HG02763 (cell line): ENCODE data around the gene NVL.
A peak's percentile ranks its signal among the peaks of the same experiment; 100 is the strongest.
"Not testable (repeated sequence)": the region's sequence is repeated elsewhere in the genome, so short reads cannot be mapped to it uniquely, and the experiment has no call there.

Experiments used
- ATAC-seq: cut with Tn5 transposase; IDR thresholded peaks from one replicate; pipeline ENCODE4 v1.9.1; 2021; ENCODE audit warnings: mild to moderate bottlenecking, moderate library complexity; ENCODE audit not compliant: unreplicated experiment

Gene NVL

DNA sequence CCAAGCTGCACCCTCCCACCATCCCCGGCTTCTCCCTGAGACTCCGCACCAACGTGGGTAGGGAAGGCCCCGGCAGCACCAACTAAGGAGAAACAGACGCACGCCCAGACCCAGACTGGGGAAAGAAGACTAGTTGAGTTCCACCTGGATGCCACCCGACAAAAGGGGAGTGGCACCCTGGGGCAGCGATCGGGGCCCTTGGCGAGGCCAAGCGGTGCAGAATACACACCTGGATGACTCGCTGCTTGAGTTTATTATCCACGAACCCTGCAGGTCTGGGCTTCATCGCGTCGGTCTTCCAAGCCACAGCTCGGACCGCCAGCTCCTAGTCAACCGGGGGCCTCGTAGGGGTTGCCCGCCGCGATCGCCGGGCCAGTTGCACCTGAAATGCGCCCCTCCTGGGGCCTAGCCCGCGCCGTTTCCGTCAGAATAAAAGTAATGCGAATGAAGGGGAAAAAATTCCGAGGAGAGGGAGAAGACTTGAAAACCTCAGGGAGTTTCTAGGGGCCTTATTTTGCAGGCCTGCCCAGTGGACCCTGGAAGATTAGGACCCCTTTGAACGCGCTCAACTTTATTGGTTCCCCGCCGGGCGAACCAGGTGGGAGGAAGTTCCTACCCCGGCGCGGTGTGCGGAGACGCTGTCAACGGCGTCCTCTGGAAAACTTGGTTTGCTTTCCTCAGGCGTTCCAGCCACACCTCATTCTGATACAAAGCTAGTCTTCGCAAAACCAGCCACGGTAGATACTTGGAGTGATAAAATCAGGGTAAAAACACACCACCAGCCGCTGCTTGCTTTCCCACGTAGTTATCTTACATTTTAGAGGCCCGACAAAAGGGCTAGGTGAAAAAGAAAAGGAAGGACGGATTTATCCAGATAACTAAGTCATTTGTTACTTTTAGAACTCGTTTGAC, at the start of gene NVL:
TSS of gene NVL (minus strand) at position 331 of the 912 bp plus-strand sequence. CDS start at position 286, 45 bp downstream.
- peak; percentile 79 for ATAC-seq

DNA sequence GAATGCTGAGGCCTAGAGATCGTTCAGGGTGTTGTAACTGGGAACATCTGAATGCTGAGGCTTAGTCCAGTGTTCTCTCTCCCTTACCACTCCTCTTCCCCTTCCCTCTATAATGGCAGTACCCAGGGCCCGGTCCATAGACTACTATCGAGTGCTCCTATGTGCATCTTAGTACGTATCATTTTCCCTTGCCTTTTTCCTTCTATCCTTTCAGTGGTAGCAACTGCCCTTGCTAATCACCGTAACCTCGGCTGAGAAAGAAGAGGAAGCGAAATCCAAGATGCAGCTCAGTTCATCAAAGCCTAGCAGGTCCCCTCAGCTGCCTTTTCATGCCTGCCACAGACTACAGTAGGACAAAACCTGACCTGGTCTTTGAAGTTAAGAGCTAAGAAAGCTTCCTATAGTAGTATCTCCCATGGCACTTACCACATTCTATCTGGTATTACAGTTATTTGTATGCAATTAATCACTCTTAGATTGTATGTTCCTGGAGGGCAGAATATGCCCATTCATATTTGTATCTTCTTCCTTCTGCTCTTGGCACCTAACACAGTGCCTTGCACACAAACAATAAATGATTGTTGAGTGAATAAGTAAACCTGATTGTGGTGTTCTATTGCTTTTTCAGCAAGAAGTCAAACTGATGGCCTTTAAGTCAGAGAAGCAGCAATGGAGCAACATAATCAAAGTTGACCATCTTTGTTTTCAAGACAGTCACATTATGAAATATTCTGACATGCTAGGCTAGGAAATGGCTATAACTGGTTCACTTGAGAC, 49.1 kb upstream of the NVL start:
- no peak for ATAC-seq

DNA sequence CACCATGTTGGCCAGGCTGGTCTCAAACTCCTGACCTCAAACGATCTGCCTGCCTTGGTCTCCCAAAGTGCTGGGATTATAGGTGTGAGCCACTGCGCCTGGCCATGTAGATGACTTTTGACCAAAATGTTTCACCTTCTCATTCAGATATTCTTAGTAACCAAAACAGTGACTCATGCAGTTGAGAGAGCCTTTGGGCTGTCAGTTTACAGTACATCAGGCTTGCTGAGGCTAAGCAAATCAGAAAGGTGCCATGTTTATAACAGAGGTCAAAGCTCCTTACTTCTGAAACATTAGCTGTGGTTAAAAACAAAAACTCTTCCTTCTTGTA, 47.7 kb upstream of the NVL start:
- ATAC-seq, result peak; percentile 73

- ATAC-seq, result no peak
Measured at GRCh38 chr1:224375059-224375458, 45.1 kb upstream of the NVL start.

GRCh38 chr1:224373008-224373590, 43.1 kb upstream of the NVL start:
- ATAC-seq, result no peak

DNA sequence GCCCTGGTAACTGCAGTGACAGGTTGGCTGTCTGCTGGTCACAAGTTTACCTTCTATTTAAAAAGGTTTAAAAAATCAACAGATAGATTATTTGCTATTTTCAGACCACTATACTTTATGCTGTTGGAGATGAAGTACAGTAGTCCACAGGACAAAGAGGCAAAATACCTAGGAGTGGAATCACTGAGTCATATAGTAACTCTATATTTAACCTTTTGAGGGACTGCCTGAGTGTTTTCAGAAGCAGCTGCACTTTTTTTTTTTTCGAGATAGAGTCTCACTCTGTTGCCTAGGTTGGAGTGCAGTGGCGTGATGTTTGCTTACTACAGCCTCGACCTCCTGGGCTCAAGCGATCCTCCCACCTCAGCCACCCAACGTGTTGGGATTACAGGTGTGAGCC, 38.4 kb upstream of the NVL start:
- ATAC-seq, result peak; percentile 75

DNA sequence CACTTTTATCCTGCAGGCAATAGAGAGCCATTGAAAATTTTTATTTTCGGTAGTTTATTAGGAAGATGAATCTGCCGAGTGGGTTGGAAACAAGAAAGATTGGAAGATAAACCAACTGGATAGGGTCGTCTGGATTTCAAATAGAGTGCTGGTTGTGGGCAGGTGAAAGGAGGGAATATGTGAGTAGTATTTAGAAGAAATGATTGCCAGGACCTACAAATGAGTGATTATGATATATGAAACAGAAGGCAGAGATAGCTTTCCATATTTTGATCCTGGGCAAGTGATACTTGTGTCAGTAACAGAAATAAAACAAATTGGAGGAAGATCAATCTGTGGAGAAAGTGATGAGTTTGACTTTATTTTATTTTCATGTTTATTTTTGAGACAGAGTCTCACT, 29.2 kb upstream of the NVL start:
- ATAC-seq, result no peak

DNA sequence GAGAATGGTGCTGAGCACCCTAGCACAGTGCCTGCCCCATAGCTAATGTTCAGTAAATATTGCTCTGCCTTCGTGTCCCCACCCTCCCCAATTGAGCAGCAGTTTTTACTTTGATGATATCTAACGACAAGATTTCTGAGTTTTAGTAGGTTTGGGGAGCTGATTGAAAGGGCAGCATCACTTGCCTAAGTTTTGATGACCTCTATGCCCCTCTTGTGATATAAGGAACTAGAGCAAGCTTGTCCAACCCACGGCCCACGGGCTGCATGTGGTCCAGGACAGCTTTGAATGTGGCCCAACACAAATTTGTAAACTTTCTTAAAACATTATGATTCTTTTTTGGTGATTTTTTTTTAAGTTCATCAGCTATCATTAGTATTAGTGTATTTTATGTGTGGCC, 28.3 kb upstream of the NVL start:
- no peak for ATAC-seq

DNA sequence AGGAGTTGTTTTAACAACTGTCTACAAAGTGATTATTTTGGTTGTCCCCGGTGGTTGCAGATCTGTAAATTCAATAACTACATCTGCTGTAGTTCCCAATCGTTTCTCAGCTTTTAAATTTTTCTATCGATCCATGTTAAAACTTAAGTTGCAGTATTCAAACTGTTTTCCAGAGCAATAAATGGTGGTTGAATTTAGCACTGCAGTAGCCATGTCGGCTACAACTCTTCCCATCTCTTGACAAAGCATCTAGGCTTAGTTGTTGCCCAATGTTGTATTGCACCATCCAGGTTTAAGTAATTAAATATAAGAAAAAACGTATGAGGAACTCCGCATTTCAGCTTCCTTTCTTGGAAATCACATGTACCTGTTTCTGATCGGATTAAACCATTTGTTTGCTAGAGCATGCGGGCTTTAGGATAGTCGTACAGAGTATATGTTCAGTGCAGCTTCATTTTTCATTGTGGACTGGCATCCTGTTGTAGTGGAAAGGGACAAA, 27.7 kb upstream of the NVL start:
- no peak for ATAC-seq

DNA sequence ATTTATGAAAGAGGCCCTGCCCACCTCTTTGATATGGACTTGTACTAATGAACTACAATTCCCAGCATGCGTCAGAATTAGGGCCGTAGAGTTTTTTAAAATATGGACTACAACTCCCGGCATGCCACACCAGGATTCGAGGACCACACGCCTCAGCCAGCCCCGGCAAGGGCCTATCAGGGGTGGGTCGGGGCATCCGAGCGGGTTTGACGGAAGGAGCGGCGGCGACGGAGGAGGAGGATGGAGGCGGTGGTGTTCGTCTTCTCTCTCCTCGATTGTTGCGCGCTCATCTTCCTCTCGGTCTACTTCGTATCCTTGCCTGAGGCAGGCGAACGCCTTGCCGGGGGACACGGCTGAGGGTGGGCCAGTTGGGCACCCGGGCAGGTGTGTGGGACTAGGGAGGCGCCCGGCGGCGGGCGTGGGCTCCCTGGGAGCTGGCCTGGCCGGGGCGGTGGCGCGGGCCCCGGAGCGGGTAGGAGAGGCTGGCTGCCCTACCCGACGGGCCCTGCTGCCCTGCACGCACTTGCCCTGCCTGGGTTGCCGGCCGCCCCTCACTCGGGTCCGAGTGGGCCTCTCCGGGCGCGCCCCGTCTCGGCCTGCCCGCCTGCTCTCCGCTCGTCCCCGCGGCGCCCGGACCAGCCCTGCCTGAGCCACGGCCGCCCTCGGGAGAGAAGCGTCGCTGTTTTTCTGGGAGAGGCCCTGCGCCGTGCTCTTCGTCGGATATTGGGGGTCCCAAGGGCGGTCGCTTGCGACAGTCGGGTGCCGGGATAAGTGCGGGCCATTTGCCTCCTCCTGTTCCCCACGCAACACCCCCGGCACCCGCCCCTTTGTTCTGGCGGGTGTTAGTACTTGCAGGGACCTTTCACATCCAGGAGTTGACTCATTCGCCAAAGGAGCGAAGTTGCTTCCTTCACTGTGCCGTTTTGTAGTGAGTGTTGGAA, 27.0 kb upstream of the NVL start, which contains the start of gene CNIH4:
TSS of gene CNIH4 (plus strand) at position 195 of the 941 bp plus-strand sequence. CDS start at position 241, 46 bp downstream.
- peak; percentile 98 for ATAC-seq

- ATAC-seq, result no peak
Measured at GRCh38 chr1:224353975-224354925, 24.3 kb upstream of the NVL start.

DNA sequence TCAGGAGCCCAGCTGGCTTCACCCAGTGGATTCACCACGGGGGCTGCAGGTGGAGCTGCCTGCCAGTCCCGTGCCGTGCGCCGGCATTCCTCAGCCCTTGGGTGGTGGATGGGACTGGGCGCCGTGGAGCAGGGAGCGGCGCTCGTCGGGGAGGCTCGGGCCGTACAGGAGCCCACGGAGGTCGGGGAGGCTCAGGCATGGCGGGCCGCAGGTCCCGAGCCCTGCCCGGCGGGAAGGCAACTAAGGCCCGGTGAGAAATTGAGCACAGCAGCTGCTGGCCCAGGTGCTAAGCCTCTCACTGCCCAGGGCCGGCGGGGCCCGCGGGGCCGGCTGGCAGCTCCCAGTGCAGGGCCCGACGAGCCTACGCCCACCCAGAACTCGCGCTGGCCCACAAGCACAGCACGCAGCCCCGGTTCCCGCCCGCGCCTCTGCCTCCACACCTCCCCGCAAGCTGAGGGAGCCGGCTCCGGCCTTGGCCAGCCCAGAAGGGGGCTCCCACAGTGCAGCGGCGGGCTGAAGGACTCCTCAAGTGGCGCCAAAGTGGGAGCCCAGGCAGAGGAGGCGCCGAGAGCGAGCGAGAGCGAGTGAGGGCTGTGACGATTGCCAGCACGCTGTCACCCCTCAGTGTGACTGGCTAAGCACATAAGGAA, 22.6 kb upstream of the NVL start:
- not testable (repeated sequence) for ATAC-seq

GRCh38 chr1:224349716-224350115, 19.7 kb upstream of the NVL start:
- not testable (repeated sequence) for ATAC-seq

GRCh38 chr1:224348137-224348536, 18.2 kb upstream of the NVL start:
- ATAC-seq, result no peak

DNA sequence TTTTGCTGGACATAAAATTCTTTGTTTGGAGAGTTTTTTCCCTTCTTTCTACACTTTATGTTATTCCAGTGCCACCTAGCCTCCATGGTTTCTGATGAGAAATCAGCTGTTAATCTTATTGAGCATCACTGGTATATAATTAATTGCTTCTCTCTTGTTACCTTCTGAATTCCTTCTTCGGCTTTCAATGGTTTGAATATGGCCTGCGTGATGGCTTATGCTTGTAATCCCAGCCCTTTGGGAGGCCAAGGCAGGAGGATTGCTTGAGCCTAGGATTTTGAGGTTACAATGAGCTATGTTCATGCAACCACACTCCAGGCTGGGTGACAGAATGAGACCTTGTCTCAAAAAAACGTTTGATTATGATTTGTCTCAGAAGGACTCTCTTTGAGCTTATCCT, 13.7 kb upstream of the NVL start:
- ATAC-seq, result no peak

DNA sequence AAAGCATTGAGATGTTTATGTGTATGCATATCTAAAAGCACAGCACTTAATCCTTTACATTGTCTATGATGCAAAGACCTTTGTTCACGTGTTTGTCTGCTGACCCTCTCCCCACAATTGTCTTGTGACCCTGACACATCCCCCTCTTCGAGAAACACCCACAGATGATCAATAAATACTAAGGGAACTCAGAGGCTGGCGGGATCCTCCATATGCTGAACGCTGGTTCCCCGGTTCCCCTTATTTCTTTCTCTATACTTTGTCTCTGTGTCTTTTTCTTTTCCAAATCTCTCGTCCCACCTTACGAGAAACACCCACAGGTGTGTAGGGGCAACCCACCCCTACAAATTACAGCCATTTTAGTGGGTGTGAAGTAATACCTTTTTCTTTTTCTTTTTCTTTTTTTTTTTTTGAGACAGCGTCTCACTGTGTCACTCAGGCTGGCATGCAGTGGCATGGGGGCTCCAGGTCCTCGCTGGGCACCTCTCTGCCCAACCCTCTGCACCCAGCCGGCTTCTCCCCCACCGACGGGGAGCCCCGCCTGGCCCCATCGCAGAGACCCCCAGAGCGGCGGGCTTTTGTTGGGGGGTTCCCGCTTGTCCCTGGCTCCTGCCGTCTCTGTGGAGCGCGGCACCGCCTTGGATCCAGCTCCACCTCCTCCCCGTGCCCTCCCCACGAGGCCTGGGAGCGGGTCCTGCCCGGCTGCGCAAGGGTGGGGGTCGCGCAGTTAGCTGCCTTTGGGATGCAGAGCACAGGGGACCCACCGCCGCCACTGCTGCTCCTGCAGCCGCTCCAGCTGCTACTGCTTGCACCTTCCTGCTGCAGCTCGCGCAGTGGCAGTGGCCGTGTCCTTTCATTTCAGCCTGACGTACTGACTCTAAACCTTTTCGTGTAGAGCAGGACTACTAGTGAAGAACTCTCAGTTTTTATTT, 10.7 kb upstream of the NVL start:
- not testable (repeated sequence) for ATAC-seq

GRCh38 chr1:224339442-224340033, 9.6 kb upstream of the NVL start:
- ATAC-seq, result no peak
